Cortex of kidney (tissue), 1 donor: ENCODE results near the gene THEM5.

Source experiments
- DNase-seq: peaks from one replicate; lab custom pipeline; 2025; lab: John Stamatoyannopoulos, UW

Gene THEM5

GRCh38 chr1:151839457-151840403 is 13.8 kb downstream of the THEM5 start, which contains the start of gene C2CD4D:
Gene C2CD4D (minus strand): TSS chr1:151839820. CDS start chr1:151838989, 831 bp downstream.
- no peak for DNase-seq

DNA sequence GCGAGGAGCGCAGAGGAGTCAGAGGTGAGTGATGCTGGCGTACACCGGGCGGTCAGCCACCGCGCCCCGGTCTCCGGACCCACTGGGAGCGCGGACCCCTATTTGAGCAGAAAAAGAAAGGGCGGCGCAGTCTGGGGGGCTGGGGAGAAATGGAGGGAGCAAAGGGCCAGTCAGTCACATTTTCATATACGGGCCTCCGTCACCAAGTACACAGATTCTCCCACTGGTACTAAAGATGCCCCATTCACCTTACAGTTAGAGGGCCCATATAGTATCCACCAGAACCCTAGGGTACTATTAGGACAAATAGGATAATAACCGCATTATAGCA is 14.5 kb downstream of the THEM5 start:
- no peak for DNase-seq

GRCh38 chr1:151838222-151839081 is 15.1 kb downstream of the THEM5 start:
- DNase-seq, result no peak

DNA sequence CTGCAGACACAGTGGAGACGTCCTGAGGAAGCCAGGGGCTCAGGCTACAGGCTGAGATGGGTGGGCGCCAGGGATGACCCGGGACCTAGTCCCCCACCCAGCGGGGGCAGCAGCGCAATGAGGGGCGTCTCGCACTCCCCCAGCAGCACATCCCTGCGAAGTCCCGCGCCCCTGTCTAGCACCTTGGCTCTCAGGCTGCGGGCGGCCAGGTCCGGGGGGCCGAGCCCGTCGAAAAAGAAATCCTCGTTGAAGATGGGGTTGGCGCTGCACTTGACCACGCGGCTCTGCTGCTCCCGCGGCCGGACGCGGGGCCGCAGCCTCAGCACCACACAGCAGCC is 15.7 kb downstream of the THEM5 start:
- no peak for DNase-seq

GRCh38 chr1:151837197-151837596 is 16.3 kb downstream of the THEM5 start:
- DNase-seq, result no peak

- DNase-seq, result no peak
Measured at GRCh38 chr1:151835596-151835995, 17.9 kb downstream of the THEM5 start.

- DNase-seq, result no peak
Measured at GRCh38 chr1:151834239-151834638, 19.3 kb downstream of the THEM5 start.

- DNase-seq, result no peak
Measured at GRCh38 chr1:151833172-151833900, 20.2 kb downstream of the THEM5 start.

GRCh38 chr1:151832318-151832980 is 21.1 kb downstream of the THEM5 start:
- peak; percentile 52 for DNase-seq

DNA sequence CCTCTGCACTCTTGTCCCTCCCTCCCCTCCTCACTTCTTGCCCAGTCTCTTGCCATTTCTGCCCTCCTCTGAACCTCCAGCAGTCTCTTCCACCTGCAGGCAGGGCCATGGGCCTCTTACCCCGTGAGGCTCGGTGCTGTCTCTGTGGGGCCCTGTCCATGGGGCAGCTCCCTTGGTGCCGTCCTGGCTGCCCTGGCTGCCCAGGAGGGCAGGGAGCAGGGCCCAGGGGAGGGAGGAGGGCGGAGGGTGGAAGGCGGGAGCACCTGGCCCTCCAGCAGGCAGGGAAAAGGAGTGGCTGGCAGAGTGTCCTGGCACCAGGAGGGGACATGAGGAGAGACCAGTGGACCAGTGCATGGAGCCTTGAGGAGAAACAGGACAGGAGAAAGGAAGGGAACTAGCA is 21.9 kb downstream of the THEM5 start, which contains the start of gene RORC:
RORC (minus strand) TSS at position 198 of the 400 bp plus-strand sequence; CDS start at position 160, 38 bp downstream.
- peak; percentile 33 for DNase-seq

DNA sequence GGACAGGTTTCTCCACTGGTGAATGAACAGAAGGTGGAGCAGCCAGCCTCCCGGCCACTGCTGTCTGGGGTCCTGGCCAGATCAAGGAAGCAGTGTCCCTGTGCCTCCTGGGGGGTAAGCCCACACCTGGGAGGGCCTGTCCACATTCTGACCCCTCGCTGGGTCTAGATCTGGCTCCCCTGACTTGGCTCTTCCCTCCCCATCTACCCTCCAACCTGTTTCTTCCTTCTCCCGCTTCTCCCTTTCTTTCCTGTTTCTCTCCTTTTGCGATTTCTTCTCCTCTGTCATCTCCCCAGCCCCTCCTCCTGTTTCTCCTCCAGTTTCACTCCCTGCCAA is 22.3 kb downstream of the THEM5 start:
- no peak for DNase-seq

DNA sequence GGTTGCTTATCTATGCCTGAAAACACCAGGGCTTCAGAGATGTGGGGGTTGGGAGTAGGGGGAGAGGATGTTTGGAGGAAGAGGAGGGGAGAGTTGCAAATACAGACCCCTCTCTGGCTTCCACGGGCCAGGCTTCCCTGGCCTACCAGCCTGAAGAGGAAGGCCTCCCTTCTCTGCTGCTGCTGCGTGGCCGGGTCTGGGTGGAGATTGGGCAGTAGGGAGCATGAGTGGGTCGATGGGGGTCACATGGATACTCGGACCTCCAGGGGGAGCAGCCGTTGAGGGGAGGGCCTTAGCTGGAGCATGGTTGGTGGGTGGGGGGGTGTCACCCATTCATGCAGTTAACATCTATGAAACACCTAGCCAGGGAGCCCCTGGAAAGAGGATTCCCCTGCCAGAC is 23.5 kb downstream of the THEM5 start:
- no peak for DNase-seq

- DNase-seq, result no peak
Measured at GRCh38 chr1:151829352-151830046, 24.0 kb downstream of the THEM5 start.

DNA sequence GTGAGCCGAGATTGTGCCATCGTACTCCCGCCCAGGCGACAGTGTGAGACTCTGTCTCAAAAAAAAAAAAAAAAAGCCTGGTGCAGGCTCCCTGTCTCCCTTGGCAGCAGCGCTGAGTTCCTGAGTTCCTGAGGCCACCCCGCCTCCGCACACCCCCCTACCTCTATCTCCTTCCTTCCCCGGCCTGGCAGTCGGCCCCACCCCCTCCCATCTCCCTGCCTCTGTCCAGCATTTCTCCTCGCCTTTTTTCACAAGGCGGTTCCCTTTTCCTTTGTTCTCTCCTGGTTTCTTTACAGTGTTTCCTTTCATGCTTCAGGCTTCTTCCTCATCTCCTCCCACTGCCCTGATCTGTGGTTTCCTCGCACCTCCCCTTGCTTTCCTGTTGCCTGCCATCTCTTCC is 24.6 kb downstream of the THEM5 start:
- DNase-seq, result no peak

DNA sequence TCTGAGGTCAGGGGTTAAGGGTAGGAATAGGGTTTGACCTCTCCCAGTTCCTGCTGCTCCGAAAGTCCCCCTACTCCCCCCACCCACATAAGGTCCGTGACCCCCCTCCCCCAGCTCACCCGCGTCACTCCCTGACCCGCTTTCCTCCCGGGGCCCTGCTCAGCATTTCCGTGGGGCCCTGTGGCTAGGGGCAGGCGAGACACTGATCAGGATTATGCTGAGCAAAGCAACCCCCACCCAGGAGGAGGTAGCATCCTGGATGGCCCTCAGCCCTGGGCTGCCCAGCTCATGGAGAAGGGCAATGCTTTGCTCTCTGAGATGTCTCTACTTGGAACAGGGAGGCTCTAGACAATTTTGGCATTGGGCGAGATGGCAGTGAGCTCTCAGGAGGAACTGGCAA is 25.7 kb downstream of the THEM5 start:
- DNase-seq, result no peak

DNA sequence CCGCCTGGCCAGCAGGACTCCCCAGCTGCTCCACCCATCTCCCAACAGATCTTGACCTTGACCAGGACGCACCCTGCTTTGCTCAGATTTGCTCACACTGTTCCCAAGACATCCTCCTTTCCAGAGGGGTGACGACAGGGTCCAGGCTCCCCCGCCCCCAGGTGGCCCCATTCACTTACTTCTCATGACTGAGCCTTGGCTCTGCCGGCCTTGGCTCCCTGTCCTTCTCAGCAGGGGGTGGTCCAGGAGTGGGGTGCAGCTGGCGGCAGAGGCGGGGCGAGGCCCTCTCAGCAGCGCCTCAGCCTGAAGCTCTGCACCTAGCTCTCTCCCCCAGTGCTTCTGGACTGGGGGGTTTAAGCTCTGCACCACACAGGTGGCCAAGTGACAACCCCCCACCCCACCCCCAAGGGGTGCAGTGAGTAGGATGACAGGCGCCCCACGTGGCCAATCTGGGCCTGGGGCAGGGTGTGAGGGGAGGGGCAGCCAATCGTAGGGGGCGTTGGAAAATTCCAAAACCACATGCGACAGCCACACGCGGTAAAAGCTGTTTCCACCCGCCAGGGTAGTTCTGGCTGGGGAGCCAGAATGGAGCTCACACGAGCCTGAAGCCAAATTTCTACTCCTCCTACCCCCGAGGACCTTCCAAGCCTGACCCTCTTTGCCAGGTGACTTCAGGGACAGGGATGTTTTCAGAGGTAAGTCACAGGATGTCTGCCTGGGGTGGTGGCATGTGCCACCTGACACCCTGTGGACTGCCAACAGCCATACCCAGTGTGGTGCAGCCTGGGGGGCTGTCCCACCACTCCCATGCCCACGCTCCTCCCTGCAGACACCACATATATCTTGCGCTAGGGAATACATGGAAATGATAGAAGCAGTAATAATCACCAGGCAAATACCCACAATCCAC is 27.5 kb downstream of the THEM5 start:
- no peak for DNase-seq

DNA sequence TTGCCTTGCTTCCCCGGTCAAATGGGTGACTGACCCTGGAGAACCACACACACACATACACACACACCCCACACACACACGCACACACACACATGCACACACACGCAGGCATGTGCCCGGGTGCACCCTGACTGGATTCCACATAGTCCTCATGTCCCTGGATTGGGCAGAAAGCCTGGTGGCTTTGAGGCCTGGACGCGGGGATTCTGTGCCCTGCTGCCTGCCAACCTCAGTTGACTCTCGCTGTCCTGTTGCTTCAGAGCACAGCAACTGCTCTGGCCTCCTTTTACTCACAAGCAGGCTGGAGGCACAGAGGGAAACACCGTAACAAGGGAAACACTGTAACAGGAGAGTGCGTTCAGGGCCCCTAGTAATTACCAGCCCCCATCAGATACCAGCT is 28.3 kb downstream of the THEM5 start:
- no peak for DNase-seq

DNA sequence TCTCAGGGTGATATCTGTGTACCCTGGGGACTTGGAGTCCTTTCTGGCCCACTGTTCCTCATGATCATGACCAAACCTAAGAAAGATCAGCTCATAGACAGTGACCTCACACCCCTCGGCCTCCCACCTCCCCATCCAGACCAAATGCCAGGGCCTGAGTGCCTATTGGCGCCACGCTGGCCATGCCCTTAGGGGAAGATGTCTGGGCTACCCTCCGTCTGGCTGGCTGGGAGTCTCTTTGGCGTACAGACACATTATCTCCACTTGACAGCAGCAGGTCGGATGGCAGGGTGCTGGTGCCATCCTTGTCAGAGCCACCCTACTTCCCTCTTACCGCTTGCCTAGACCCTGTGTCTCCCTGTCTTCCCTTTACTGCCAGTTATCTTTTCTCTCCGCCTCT is 30.3 kb downstream of the THEM5 start:
- no peak for DNase-seq

- DNase-seq, result no peak
Measured at GRCh38 chr1:151822404-151822803, 31.1 kb downstream of the THEM5 start.

DNA sequence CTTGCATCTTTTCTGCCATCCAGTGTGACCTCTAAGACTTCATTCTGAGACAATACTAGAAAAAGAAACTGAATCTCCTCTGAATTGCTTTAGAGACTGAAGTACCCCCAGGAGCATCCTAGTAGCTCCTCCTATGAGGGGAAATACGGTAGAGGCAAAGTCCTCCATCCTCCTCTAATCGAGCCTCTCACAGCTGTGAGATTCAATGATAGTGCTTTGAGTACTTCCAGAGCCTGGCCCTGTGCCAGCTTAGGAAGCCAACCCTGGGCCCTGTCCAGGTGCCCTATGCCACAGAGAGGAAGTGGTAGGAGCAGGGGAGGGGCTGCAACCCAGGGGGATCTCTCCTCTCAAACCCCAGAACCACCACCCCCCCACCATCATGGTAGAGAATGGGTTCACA is 32.6 kb downstream of the THEM5 start:
- no peak for DNase-seq
